ENCODE measurements around the gene RASGRF2.

Gene RASGRF2

GRCh38 chr5:81204205-81204604 lies 244.0 kb downstream of the RASGRF2 start:
- TF ChIP-seq CTCF (IDR thresholded peaks at IDR 0.05; ENCODE audit: low read depth, low read length): no peak

GRCh38 chr5:81205058-81205457 lies 244.9 kb downstream of the RASGRF2 start:
- Histone ChIP-seq H3K4me1 (no peaks in the 10 kb centered on the region), H3K9me3 (no peaks in the 10 kb centered on the region), H3K27me3 (no peaks in the 10 kb centered on the region), H3K36me3 (no peaks in the 10 kb centered on the region), H3K4me3 (ENCODE audit: low read depth, low read length) (no peak overlapping the region)
- DNase-seq: no peak
- TF ChIP-seq CTCF (IDR thresholded peaks at IDR 0.05; ENCODE audit: low read depth, low read length): peak; percentile 33

More at GRCh38 chr5:81204205-81204604, 244.0 kb downstream of the RASGRF2 start:
- Histone ChIP-seq H3K27me3 (no peaks in the 10 kb centered on the region), H3K9me3 (no peaks in the 10 kb centered on the region), H3K36me3 (no peaks in the 10 kb centered on the region), H3K4me1 (no peaks in the 10 kb centered on the region), H3K4me3 (ENCODE audit: low read depth, low read length) (no peak overlapping the region)
- DNase-seq: no peak

- Histone ChIP-seq H3K9me3 (no peaks in the 10 kb centered on the region), H3K4me3 (ENCODE audit: low read depth, low read length) (no peak overlapping the region), H3K36me3 (no peaks in the 10 kb centered on the region), H3K27me3 (no peaks in the 10 kb centered on the region), H3K4me1 (no peaks in the 10 kb centered on the region)
- DNase-seq: peak; percentile 32
- peak; percentile 56 for TF ChIP-seq CTCF (IDR thresholded peaks at IDR 0.05; ENCODE audit: low read depth, low read length)
Measured at GRCh38 chr5:81207009-81207408, 246.8 kb downstream of the RASGRF2 start.

GRCh38 chr5:81208904-81209303 lies 248.7 kb downstream of the RASGRF2 start:
- H3K4me3 ChIP-seq (ENCODE audit: low read depth, low read length): no peak overlapping the region
- TF ChIP-seq CTCF (IDR thresholded peaks at IDR 0.05; ENCODE audit: low read depth, low read length): no peak
- H3K4me1 ChIP-seq: no peaks in the 10 kb centered on the region
- no peaks in the 10 kb centered on the region for H3K36me3 ChIP-seq
- no peak for DNase-seq
- H3K27me3 ChIP-seq: no peaks in the 10 kb centered on the region
- H3K9me3 ChIP-seq: no peaks in the 10 kb centered on the region

- no peak overlapping the region for H3K4me3 ChIP-seq (ENCODE audit: low read depth, low read length)
- TF ChIP-seq CTCF (IDR thresholded peaks at IDR 0.05; ENCODE audit: low read depth, low read length): no peak
Measured at GRCh38 chr5:81209386-81209785, 249.2 kb downstream of the RASGRF2 start.

GRCh38 chr5:81209869-81210493 lies 249.8 kb downstream of the RASGRF2 start:
- Histone ChIP-seq H3K9me3 (no peaks in the 10 kb centered on the region), H3K4me1 (no peaks in the 10 kb centered on the region), H3K36me3 (no peaks in the 10 kb centered on the region), H3K4me3 (ENCODE audit: low read depth, low read length) (no peak overlapping the region), H3K27me3 (no peaks in the 10 kb centered on the region)
- DNase-seq: no peak
- TF ChIP-seq CTCF (IDR thresholded peaks at IDR 0.05; ENCODE audit: low read depth, low read length): no peak

More at GRCh38 chr5:81209386-81209785, 249.2 kb downstream of the RASGRF2 start:
- no peaks in the 10 kb centered on the region for H3K4me1 ChIP-seq
- H3K36me3 ChIP-seq: no peaks in the 10 kb centered on the region
- no peaks in the 10 kb centered on the region for H3K27me3 ChIP-seq
- no peaks in the 10 kb centered on the region for H3K9me3 ChIP-seq
- DNase-seq: no peak
